Iris pigment epithelial cell (primary cell): ENCODE data around the gene GPR55.

Source experiments
- DNase-seq: peaks from one replicate; pipeline ENCODE4 v3.0.0-alpha.2; 2011; ENCODE audit warnings: low read depth

GPR55 gene

GRCh38 chr2:230879271-230879882 is 45.7 kb downstream of the GPR55 start:
- DNase-seq = no peak

GRCh38 chr2:230878599-230879188 is 46.3 kb downstream of the GPR55 start:
- DNase-seq = no peak

GRCh38 chr2:230877759-230878598 is 47.1 kb downstream of the GPR55 start:
- no peak for DNase-seq

GRCh38 chr2:230877116-230877758 is 47.8 kb downstream of the GPR55 start:
- no peak for DNase-seq

GRCh38 chr2:230875347-230876315 is 49.4 kb downstream of the GPR55 start:
- no peak for DNase-seq

- no peak for DNase-seq
Measured at GRCh38 chr2:230874876-230875275, 50.2 kb downstream of the GPR55 start.

GRCh38 chr2:230874456-230874855 is 50.6 kb downstream of the GPR55 start:
- DNase-seq = no peak

- DNase-seq = no peak
Measured at GRCh38 chr2:230873661-230874401, 51.2 kb downstream of the GPR55 start.

GRCh38 chr2:230872968-230873660 is 51.9 kb downstream of the GPR55 start:
- DNase-seq = no peak

- no peak for DNase-seq
Measured at GRCh38 chr2:230872151-230872967, 52.7 kb downstream of the GPR55 start.

GRCh38 chr2:230871361-230872150 is 53.5 kb downstream of the GPR55 start:
- DNase-seq = no peak

- no peak for DNase-seq
Measured at GRCh38 chr2:230870544-230871360, 54.3 kb downstream of the GPR55 start.

GRCh38 chr2:230869914-230870543 is 55.0 kb downstream of the GPR55 start:
- no peak for DNase-seq

GRCh38 chr2:230868947-230869913 is 55.8 kb downstream of the GPR55 start:
- no peak for DNase-seq

GRCh38 chr2:230868161-230868946 is 56.7 kb downstream of the GPR55 start:
- DNase-seq = no peak
